ENCODE measurements around the gene BORA.
"Not testable (repeated sequence)": the region's sequence is repeated elsewhere in the genome, so short reads cannot be mapped to it uniquely, and the experiment has no call there.

Gene BORA

GRCh38 chr13:72727417-72728289, at the start of gene BORA, which contains the start of gene MZT1:
BORA (plus strand) TSS chr13:72727923; CDS start chr13:72728941, 1,018 bp downstream.
MZT1 (minus strand) TSS chr13:72727629; CDS start chr13:72727602, 27 bp downstream.
- DNase-seq, result peak; percentile 96

- DNase-seq, result no peak
These were observed 49.4 kb upstream of the BORA start for GRCh38 chr13:72678312-72678711.

- no peak for DNase-seq
These were observed 47.4 kb upstream of the BORA start for GRCh38 chr13:72680353-72680752.

- DNase-seq, result no peak
These were observed 41.0 kb upstream of the BORA start for GRCh38 chr13:72686766-72687165.

- DNase-seq, result no peak
These were observed 38.5 kb upstream of the BORA start for GRCh38 chr13:72689181-72689696.

GRCh38 chr13:72692884-72693514, 34.7 kb upstream of the BORA start:
- no peak for DNase-seq

GRCh38 chr13:72693832-72694231, 33.9 kb upstream of the BORA start:
- no peak for DNase-seq

- DNase-seq, result no peak
These were observed 33.4 kb upstream of the BORA start for GRCh38 chr13:72694314-72694713.

GRCh38 chr13:72696579-72696978, 31.1 kb upstream of the BORA start:
- DNase-seq, result no peak

- no peak for DNase-seq
These were observed 29.6 kb upstream of the BORA start for GRCh38 chr13:72698164-72698563.

- DNase-seq, result no peak
These were observed 27.2 kb upstream of the BORA start for GRCh38 chr13:72700509-72700908.

- DNase-seq, result no peak
These were observed 10.9 kb upstream of the BORA start for GRCh38 chr13:72716776-72717175.

GRCh38 chr13:72726185-72726584, 1.5 kb upstream of the BORA start:
- not testable (repeated sequence) for DNase-seq

GRCh38 chr13:72726726-72727416, 852 bp upstream of the BORA start:
- DNase-seq, result peak; percentile 36

GRCh38 chr13:72728290-72728605, 525 bp downstream of the BORA start:
- no peak for DNase-seq

- DNase-seq, result no peak
These were observed 9.3 kb downstream of the BORA start for GRCh38 chr13:72737033-72737432.

GRCh38 chr13:72740015-72740414, 12.3 kb downstream of the BORA start:
- DNase-seq, result no peak

- DNase-seq, result no peak
These were observed 17.5 kb downstream of the BORA start for GRCh38 chr13:72745260-72745659.

- DNase-seq, result no peak
These were observed 23.5 kb downstream of the BORA start for GRCh38 chr13:72751220-72751619.

GRCh38 chr13:72754111-72754510, 26.4 kb downstream of the BORA start:
- DNase-seq, result no peak

GRCh38 chr13:72757792-72758535, 30.2 kb downstream of the BORA start:
- no peak for DNase-seq

GRCh38 chr13:72760189-72760588, 32.5 kb downstream of the BORA start:
- DNase-seq, result no peak

GRCh38 chr13:72763411-72763810, 35.7 kb downstream of the BORA start:
- no peak for DNase-seq

All from stimulated activated naive CD4-positive, alpha-beta T cell treated with Interleukin-2 at 50 U/mL for 16 hours (primary cell).